HepG2 (cell line): ENCODE measurements around the gene RNU6-8. TPM values are rescaled to one million over a fixed set of nuclear protein-coding genes. Genes with fewer than 3 reads are reported as not detected.

Experiments
- CBX2 ChIP-seq, 2 experiments: fragments of 200-600 bp in 1 of 2; sonication (generic); formaldehyde crosslinking in 1 of 2; IDR thresholded peaks; 2 replicates each; pipeline versions ENCODE4 v1.7.0 to v1.8.1; 2018 to 2022; ENCODE audit warnings: low read depth in 2 of 2, low read length in 1 of 2, mild to moderate bottlenecking in 1 of 2, missing genetic modification reagents in 1 of 2
- DNMT3B ChIP-seq: conservative IDR thresholded peaks from 2 replicates; pipeline ENCODE4 v1.6.1; 2016; ENCODE audit warnings: missing biosample characterization, control low read depth
- FOXK1 ChIP-seq: sonication (generic); formaldehyde crosslinking; IDR thresholded peaks from 2 replicates; pipeline ENCODE4 v1.4.0; 2020; ENCODE audit warnings: low read depth, missing genetic modification reagents, borderline replicate concordance
- KLF6 ChIP-seq: IDR thresholded peaks from 2 replicates; pipeline ENCODE4 v1.8.0; 2016; ENCODE audit warnings: missing biosample characterization, missing genetic modification reagents
- REXO4 ChIP-seq: sonication (generic); formaldehyde crosslinking; IDR thresholded peaks from 2 replicates; pipeline ENCODE4 v1.8.0; 2022; ENCODE audit warnings: missing genetic modification reagents, mild to moderate bottlenecking, borderline replicate concordance
- SOX5 ChIP-seq: IDR thresholded peaks from 2 replicates; pipeline ENCODE4 v1.6.1; 2016; ENCODE audit warnings: borderline replicate concordance
- SP5 ChIP-seq: IDR thresholded peaks from 2 replicates; pipeline ENCODE4 v1.6.1; 2016; ENCODE audit warnings: low read depth, borderline replicate concordance
- SRF ChIP-seq: IDR thresholded peaks from 2 replicates; pipeline ENCODE4 v1.6.1; 2011; ENCODE audit warnings: mild to moderate bottlenecking, low read depth, low read length, moderate library complexity
- TAF15 ChIP-seq: fragments of 200-400 bp; formaldehyde crosslinking; IDR thresholded peaks from one replicate; pipeline ENCODE4 v1.6.1; 2018; ENCODE audit warnings: mild to moderate bottlenecking, low read depth, low read length; ENCODE audit not compliant: poor library complexity, severe bottlenecking
- ZNF644 ChIP-seq: IDR thresholded peaks from 2 replicates; pipeline ENCODE4 v1.6.1; 2016; ENCODE audit warnings: low read depth
- ZSCAN30 ChIP-seq: sonication (generic); formaldehyde crosslinking; IDR thresholded peaks from 2 replicates; pipeline ENCODE4 v1.5.0; 2020; ENCODE audit warnings: mild to moderate bottlenecking, missing genetic modification reagents
- polyA plus RNA-seq, 8 experiments: library from polyadenylated mRNA; depleted of rRNA in 3 of 8; stranded (reverse) in 7 of 8; unstranded in 1 of 8; fragments of >200 nt; fragmentation: Illumina TruSeq in 4 of 8; extraction: Trizol in 4 of 8; gene quantifications; 2 replicates each; pipeline versions ENCODE4 v1.2.1 to v1.2.3, GENCODE V29; 2011 to 2016; ENCODE audit warnings: low read depth in 4 of 8, missing spikeins in 1 of 8, mixed read lengths in 1 of 8; ENCODE audit not compliant: insufficient read depth in 1 of 8
- total RNA-seq, 5 experiments: library from RNA; depleted of rRNA; stranded (reverse); fragments of >200 nt; fragmentation: Illumina TruSeq; extraction: Trizol; gene quantifications; 2 replicates each; pipeline ENCODE4 v1.2.3, GENCODE V29; 2016; ENCODE audit warnings: low read depth in 1 of 5
- TF ChIP-seq, protein P1 (sequence below): sonication (generic); formaldehyde crosslinking; IDR thresholded peaks from 2 replicates; pipeline ENCODE4 v1.5.0; 2020; ENCODE audit warnings: missing genetic modification reagents, mild to moderate bottlenecking, borderline replicate concordance
- TF ChIP-seq, protein P2 (sequence below): sonication (generic); formaldehyde crosslinking; IDR thresholded peaks from 2 replicates; pipeline ENCODE4 v1.4.0; 2020; ENCODE audit warnings: missing genetic modification reagents
- TF ChIP-seq, protein P3 (sequence below): IDR thresholded peaks from 2 replicates; pipeline ENCODE4 v1.4.0; 2020; ENCODE audit warnings: mild to moderate bottlenecking, missing genetic modification reagents
- TF ChIP-seq, protein P4 (sequence below): IDR thresholded peaks from 2 replicates; pipeline ENCODE4 v1.6.1; 2012; ENCODE audit warnings: low read depth, low read length, improper control_type of control experiment
- TF ChIP-seq, protein P5 (sequence below): sonication (generic); formaldehyde crosslinking; IDR thresholded peaks from 2 replicates; pipeline ENCODE4 v1.4.0; 2020; ENCODE audit warnings: mild to moderate bottlenecking, missing genetic modification reagents

The RNU6-8 gene
- total and polyA plus RNA-seq, 2 of the 13 experiments (the other 11 are each of a cell fraction or from before 2014, with no cell fraction given), result under 0.01 TPM; not detected in 1

DNA sequence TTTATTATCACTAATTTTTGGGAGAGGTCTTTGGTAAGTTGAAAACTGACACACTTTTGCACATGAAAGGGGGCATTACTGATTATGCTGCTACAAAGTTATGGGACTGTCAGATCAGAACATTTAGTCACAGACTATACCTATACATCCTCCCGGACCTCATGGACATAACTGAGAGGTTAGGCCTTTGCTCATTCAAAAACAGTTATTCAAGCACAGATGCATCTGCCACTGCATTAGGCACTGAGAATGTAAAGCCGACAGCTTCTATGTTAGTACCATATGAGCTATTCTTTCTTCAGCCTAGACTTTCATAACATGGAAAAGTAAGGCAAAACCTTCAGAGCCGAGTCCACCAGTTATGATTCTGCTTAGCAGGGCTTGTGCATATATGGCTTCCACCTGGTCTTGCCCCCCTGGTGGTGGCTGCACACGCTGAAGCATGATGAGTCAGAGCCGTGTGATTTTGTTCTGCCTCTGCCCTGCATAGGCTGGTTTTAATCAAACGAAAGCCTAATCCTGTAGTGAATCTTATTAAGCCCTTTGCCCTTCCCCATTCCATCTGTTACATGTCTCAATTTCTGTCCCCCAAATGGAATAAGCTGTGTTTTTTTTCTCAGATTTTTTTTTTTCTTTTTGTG lies 21.8 kb upstream of the RNU6-8 start (continued):
- peak; percentile 71 for TF ChIP-seq ZNF644 (CRISPR knock-in tag)
- TF ChIP-seq CBX2 (IDR thresholded peaks at IDR 0.05; ENCODE audit: low read depth, low read length), result no peak
- TF ChIP-seq CBX2 (CRISPR knock-in tag; IDR thresholded peaks at IDR 0.05; ENCODE audit: low read depth), result no peak
- TF ChIP-seq, protein P1, sequence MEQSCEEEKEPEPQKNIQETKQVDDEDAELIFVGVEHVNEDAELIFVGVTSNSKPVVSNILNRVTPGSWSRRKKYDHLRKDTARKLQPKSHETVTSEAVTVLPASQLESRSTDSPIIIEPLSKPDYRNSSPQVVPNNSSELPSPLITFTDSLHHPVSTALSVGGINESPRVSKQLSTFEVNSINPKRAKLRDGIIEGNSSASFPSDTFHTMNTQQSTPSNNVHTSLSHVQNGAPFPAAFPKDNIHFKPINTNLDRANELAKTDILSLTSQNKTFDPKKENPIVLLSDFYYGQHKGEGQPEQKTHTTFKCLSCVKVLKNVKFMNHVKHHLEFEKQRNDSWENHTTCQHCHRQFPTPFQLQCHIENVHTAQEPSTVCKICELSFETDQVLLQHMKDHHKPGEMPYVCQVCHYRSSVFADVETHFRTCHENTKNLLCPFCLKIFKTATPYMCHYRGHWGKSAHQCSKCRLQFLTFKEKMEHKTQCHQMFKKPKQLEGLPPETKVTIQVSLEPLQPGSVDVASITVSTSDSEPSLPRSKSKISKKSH, result no peak
- TF ChIP-seq, protein P2, sequence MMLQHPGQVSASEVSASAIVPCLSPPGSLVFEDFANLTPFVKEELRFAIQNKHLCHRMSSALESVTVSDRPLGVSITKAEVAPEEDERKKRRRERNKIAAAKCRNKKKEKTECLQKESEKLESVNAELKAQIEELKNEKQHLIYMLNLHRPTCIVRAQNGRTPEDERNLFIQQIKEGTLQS (CRISPR knock-in tag), result peak; percentile 83
- peak; percentile 81; the same call in 1 of the 2 replicates for TF ChIP-seq SRF
- no peak for TF ChIP-seq REXO4 (CRISPR knock-in tag)
- no peak for TF ChIP-seq KLF6 (CRISPR knock-in tag)
- TF ChIP-seq, protein P3, sequence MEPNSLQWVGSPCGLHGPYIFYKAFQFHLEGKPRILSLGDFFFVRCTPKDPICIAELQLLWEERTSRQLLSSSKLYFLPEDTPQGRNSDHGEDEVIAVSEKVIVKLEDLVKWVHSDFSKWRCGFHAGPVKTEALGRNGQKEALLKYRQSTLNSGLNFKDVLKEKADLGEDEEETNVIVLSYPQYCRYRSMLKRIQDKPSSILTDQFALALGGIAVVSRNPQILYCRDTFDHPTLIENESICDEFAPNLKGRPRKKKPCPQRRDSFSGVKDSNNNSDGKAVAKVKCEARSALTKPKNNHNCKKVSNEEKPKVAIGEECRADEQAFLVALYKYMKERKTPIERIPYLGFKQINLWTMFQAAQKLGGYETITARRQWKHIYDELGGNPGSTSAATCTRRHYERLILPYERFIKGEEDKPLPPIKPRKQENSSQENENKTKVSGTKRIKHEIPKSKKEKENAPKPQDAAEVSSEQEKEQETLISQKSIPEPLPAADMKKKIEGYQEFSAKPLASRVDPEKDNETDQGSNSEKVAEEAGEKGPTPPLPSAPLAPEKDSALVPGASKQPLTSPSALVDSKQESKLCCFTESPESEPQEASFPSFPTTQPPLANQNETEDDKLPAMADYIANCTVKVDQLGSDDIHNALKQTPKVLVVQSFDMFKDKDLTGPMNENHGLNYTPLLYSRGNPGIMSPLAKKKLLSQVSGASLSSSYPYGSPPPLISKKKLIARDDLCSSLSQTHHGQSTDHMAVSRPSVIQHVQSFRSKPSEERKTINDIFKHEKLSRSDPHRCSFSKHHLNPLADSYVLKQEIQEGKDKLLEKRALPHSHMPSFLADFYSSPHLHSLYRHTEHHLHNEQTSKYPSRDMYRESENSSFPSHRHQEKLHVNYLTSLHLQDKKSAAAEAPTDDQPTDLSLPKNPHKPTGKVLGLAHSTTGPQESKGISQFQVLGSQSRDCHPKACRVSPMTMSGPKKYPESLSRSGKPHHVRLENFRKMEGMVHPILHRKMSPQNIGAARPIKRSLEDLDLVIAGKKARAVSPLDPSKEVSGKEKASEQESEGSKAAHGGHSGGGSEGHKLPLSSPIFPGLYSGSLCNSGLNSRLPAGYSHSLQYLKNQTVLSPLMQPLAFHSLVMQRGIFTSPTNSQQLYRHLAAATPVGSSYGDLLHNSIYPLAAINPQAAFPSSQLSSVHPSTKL, result 0 out of 2 replicates have a peak, but pooled peaks have one; percentile 34
- TF ChIP-seq, protein P4, sequence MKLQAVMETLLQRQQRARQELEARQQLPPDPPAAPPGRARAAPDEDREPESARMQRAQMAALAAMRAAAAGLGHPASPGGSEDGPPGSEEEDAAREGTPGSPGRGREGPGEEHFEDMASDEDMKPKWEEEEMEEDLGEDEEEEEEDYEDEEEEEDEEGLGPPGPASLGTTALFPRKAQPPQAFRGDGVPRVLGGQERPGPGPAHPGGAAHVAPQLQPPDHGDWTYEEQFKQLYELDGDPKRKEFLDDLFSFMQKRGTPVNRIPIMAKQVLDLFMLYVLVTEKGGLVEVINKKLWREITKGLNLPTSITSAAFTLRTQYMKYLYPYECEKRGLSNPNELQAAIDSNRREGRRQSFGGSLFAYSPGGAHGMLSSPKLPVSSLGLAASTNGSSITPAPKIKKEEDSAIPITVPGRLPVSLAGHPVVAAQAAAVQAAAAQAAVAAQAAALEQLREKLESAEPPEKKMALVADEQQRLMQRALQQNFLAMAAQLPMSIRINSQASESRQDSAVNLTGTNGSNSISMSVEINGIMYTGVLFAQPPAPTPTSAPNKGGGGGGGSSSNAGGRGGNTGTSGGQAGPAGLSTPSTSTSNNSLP, result peak; percentile 66; the same call in 1 of the 2 replicates
- TF ChIP-seq DNMT3B (CRISPR knock-in tag), result 0 out of 2 replicates have a peak, but pooled peaks have one; percentile 33
- no peak for TF ChIP-seq SP5 (CRISPR knock-in tag)
- TF ChIP-seq TAF15, result no peak
- TF ChIP-seq SOX5, result 0 out of 2 replicates have a peak, but pooled peaks have one; percentile 16
- peak; percentile 23; the same call in 1 of the 2 replicates for TF ChIP-seq FOXK1 (CRISPR knock-in tag)
- no peak for TF ChIP-seq ZSCAN30 (CRISPR knock-in tag)
- TF ChIP-seq, protein P5, sequence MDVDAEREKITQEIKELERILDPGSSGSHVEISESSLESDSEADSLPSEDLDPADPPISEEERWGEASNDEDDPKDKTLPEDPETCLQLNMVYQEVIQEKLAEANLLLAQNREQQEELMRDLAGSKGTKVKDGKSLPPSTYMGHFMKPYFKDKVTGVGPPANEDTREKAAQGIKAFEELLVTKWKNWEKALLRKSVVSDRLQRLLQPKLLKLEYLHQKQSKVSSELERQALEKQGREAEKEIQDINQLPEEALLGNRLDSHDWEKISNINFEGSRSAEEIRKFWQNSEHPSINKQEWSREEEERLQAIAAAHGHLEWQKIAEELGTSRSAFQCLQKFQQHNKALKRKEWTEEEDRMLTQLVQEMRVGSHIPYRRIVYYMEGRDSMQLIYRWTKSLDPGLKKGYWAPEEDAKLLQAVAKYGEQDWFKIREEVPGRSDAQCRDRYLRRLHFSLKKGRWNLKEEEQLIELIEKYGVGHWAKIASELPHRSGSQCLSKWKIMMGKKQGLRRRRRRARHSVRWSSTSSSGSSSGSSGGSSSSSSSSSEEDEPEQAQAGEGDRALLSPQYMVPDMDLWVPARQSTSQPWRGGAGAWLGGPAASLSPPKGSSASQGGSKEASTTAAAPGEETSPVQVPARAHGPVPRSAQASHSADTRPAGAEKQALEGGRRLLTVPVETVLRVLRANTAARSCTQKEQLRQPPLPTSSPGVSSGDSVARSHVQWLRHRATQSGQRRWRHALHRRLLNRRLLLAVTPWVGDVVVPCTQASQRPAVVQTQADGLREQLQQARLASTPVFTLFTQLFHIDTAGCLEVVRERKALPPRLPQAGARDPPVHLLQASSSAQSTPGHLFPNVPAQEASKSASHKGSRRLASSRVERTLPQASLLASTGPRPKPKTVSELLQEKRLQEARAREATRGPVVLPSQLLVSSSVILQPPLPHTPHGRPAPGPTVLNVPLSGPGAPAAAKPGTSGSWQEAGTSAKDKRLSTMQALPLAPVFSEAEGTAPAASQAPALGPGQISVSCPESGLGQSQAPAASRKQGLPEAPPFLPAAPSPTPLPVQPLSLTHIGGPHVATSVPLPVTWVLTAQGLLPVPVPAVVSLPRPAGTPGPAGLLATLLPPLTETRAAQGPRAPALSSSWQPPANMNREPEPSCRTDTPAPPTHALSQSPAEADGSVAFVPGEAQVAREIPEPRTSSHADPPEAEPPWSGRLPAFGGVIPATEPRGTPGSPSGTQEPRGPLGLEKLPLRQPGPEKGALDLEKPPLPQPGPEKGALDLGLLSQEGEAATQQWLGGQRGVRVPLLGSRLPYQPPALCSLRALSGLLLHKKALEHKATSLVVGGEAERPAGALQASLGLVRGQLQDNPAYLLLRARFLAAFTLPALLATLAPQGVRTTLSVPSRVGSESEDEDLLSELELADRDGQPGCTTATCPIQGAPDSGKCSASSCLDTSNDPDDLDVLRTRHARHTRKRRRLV, result 0 out of 2 replicates have a peak, but pooled peaks have one; percentile 27
